ENCODE measurements around the gene DENND1A. TPM values are rescaled to one million over a fixed set of nuclear protein-coding genes. Genes with fewer than 3 reads are reported as not detected.

DENND1A gene
- total and polyA plus RNA-seq, 2 experiments from 2014 or later = 13.1 to 28.7 TPM

DNA sequence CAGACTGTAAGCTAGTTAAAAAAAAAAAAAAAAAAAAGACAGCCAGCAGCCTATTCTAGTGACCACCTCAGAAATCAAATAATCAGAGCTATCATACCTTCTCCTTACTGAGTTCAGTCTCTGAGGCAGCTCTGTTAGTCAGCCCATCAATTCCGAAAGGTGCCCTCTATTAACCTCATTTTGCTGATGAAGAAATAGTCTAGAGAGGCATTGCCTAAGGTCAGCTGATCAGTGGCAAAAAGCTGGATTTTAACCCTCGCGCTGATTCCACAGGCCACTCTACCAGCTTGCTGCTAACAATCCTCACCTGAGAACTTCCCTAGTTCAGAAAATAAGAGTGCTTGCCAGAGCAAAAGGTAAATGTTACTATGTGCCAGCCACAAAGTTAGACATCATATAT, 172.0 kb downstream of the DENND1A start (continued):
- TF ChIP-seq, protein P1, sequence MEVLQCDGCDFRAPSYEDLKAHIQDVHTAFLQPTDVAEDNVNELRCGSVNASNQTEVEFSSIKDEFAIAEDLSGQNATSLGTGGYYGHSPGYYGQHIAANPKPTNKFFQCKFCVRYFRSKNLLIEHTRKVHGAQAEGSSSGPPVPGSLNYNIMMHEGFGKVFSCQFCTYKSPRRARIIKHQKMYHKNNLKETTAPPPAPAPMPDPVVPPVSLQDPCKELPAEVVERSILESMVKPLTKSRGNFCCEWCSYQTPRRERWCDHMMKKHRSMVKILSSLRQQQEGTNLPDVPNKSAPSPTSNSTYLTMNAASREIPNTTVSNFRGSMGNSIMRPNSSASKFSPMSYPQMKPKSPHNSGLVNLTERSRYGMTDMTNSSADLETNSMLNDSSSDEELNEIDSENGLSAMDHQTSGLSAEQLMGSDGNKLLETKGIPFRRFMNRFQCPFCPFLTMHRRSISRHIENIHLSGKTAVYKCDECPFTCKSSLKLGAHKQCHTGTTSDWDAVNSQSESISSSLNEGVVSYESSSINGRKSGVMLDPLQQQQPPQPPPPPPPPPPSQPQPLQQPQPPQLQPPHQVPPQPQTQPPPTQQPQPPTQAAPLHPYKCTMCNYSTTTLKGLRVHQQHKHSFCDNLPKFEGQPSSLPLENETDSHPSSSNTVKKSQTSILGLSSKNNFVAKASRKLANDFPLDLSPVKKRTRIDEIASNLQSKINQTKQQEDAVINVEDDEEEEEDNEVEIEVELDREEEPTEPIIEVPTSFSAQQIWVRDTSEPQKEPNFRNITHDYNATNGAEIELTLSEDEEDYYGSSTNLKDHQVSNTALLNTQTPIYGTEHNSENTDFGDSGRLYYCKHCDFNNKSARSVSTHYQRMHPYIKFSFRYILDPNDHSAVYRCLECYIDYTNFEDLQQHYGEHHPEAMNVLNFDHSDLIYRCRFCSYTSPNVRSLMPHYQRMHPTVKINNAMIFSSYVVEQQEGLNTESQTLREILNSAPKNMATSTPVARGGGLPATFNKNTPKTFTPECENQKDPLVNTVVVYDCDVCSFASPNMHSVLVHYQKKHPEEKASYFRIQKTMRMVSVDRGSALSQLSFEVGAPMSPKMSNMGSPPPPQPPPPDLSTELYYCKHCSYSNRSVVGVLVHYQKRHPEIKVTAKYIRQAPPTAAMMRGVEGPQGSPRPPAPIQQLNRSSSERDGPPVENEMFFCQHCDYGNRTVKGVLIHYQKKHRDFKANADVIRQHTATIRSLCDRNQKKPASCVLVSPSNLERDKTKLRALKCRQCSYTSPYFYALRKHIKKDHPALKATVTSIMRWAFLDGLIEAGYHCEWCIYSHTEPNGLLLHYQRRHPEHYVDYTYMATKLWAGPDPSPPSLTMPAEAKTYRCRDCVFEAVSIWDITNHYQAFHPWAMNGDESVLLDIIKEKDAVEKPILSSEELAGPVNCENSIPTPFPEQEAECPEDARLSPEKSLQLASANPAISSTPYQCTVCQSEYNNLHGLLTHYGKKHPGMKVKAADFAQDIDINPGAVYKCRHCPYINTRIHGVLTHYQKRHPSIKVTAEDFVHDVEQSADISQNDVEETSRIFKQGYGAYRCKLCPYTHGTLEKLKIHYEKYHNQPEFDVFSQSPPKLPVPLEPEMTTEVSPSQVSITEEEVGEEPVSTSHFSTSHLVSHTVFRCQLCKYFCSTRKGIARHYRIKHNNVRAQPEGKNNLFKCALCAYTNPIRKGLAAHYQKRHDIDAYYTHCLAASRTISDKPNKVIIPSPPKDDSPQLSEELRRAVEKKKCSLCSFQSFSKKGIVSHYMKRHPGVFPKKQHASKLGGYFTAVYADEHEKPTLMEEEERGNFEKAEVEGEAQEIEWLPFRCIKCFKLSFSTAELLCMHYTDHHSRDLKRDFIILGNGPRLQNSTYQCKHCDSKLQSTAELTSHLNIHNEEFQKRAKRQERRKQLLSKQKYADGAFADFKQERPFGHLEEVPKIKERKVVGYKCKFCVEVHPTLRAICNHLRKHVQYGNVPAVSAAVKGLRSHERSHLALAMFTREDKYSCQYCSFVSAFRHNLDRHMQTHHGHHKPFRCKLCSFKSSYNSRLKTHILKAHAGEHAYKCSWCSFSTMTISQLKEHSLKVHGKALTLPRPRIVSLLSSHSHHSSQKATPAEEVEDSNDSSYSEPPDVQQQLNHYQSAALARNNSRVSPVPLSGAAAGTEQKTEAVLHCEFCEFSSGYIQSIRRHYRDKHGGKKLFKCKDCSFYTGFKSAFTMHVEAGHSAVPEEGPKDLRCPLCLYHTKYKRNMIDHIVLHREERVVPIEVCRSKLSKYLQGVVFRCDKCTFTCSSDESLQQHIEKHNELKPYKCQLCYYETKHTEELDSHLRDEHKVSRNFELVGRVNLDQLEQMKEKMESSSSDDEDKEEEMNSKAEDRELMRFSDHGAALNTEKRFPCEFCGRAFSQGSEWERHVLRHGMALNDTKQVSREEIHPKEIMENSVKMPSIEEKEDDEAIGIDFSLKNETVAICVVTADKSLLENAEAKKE (CRISPR knock-in tag; IDR thresholded peaks at IDR 0.05) = no peak
- TF ChIP-seq, protein P2, sequence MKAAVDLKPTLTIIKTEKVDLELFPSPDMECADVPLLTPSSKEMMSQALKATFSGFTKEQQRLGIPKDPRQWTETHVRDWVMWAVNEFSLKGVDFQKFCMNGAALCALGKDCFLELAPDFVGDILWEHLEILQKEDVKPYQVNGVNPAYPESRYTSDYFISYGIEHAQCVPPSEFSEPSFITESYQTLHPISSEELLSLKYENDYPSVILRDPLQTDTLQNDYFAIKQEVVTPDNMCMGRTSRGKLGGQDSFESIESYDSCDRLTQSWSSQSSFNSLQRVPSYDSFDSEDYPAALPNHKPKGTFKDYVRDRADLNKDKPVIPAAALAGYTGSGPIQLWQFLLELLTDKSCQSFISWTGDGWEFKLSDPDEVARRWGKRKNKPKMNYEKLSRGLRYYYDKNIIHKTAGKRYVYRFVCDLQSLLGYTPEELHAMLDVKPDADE (IDR thresholded peaks at IDR 0.05) = no peak
- TF ChIP-seq ZNF114 (CRISPR knock-in tag; IDR thresholded peaks at IDR 0.05) (no peak), POLR2AphosphoS5 (IDR thresholded peaks at IDR 0.05; ENCODE audit: low read depth) (no peak), JUNB (IDR thresholded peaks at IDR 0.05; ENCODE audit: unreplicated experiment) (no peak), EZH2phosphoT487 (IDR thresholded peaks at IDR 0.05; ENCODE audit: unreplicated experiment) (no peak)
- TF ChIP-seq, protein P3, sequence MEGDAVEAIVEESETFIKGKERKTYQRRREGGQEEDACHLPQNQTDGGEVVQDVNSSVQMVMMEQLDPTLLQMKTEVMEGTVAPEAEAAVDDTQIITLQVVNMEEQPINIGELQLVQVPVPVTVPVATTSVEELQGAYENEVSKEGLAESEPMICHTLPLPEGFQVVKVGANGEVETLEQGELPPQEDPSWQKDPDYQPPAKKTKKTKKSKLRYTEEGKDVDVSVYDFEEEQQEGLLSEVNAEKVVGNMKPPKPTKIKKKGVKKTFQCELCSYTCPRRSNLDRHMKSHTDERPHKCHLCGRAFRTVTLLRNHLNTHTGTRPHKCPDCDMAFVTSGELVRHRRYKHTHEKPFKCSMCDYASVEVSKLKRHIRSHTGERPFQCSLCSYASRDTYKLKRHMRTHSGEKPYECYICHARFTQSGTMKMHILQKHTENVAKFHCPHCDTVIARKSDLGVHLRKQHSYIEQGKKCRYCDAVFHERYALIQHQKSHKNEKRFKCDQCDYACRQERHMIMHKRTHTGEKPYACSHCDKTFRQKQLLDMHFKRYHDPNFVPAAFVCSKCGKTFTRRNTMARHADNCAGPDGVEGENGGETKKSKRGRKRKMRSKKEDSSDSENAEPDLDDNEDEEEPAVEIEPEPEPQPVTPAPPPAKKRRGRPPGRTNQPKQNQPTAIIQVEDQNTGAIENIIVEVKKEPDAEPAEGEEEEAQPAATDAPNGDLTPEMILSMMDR (conservative IDR thresholded peaks at IDR 0.05; ENCODE audit: low read depth in 2 of 2) = no peak

DNA sequence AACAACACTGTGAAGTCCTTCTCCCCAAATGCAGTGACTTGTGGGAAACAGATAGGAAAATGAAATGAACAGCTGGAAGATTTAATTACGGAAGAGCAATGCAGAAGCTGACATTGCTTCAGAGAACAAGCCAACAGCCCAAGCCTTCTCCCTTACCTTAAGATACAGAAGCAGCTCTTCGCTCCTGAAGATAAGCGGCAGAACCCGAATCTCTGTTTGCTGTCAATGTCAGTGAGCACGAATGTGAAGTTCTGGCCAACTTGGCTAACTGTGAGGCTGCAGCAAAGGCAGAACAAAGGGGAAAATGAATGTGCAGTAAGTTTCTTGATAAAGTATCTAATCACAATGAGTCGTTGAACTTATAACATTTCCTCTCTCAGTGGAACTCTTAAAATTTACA, 172.4 kb downstream of the DENND1A start:
- H3K36me3 Mint-ChIP-seq (ENCODE audit: low read depth) = no peaks in the 10 kb centered on the region
- TF ChIP-seq ZNF331 (CRISPR knock-in tag; IDR thresholded peaks at IDR 0.05; ENCODE audit: low read depth) (no peak), ZNF114 (CRISPR knock-in tag; IDR thresholded peaks at IDR 0.05) (no peak), NANOG (IDR thresholded peaks at IDR 0.05; ENCODE audit: borderline replicate concordance) (no peak), POLR2AphosphoS5 (IDR thresholded peaks at IDR 0.05; ENCODE audit: low read depth) (no peak), JUNB (IDR thresholded peaks at IDR 0.05; ENCODE audit: unreplicated experiment) (no peak)
- TF ChIP-seq, protein P4, sequence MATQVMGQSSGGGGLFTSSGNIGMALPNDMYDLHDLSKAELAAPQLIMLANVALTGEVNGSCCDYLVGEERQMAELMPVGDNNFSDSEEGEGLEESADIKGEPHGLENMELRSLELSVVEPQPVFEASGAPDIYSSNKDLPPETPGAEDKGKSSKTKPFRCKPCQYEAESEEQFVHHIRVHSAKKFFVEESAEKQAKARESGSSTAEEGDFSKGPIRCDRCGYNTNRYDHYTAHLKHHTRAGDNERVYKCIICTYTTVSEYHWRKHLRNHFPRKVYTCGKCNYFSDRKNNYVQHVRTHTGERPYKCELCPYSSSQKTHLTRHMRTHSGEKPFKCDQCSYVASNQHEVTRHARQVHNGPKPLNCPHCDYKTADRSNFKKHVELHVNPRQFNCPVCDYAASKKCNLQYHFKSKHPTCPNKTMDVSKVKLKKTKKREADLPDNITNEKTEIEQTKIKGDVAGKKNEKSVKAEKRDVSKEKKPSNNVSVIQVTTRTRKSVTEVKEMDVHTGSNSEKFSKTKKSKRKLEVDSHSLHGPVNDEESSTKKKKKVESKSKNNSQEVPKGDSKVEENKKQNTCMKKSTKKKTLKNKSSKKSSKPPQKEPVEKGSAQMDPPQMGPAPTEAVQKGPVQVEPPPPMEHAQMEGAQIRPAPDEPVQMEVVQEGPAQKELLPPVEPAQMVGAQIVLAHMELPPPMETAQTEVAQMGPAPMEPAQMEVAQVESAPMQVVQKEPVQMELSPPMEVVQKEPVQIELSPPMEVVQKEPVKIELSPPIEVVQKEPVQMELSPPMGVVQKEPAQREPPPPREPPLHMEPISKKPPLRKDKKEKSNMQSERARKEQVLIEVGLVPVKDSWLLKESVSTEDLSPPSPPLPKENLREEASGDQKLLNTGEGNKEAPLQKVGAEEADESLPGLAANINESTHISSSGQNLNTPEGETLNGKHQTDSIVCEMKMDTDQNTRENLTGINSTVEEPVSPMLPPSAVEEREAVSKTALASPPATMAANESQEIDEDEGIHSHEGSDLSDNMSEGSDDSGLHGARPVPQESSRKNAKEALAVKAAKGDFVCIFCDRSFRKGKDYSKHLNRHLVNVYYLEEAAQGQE (IDR thresholded peaks at IDR 0.05; ENCODE audit: unreplicated experiment) = no peak
- TF ChIP-seq, protein P2 (IDR thresholded peaks at IDR 0.05) = no peak

More for the DNA sequence above, 172.4 kb downstream of the DENND1A start:
- H3K9me2 ChIP-seq (ENCODE audit: insufficient read depth) = no peaks in the 10 kb centered on the region
- no peak overlapping the region for H3K4me3 ChIP-seq
- no peak overlapping the region for H3K4me2 ChIP-seq
- H4K20me1 ChIP-seq (replicated peaks; ENCODE audit: insufficient read depth) = no peaks in the 10 kb centered on the region
- Mint-ChIP-seq H3K9me3 (no peaks in the 10 kb centered on the region), H3K4me3 (no peak overlapping the region), H3K27me3 (ENCODE audit: insufficient read depth, low read depth, poor library complexity) (peaks cover 5% of the 10 kb centered on the region), H3K27ac (no peak overlapping the region), H3K4me1 (peaks cover 18% of the 10 kb centered on the region)
- ATAC-seq (no peak), DNase-seq (ENCODE audit: low spot score) (no peak)
- no peaks in the 10 kb centered on the region for H3K79me2 ChIP-seq (replicated peaks; ENCODE audit: insufficient read depth)
- H2AFZ ChIP-seq = no peak overlapping the region
- H3K36me3 ChIP-seq (ENCODE audit: insufficient read depth) = no peaks in the 10 kb centered on the region
- no peaks in the 10 kb centered on the region for H3K27me3 ChIP-seq (ENCODE audit: insufficient read depth)
- no peak overlapping the region for H3K27ac ChIP-seq (ENCODE audit: low read depth)
- peaks cover 24% of the 10 kb centered on the region for H3K4me1 ChIP-seq (ENCODE audit: insufficient read depth)
- H3F3A ChIP-seq (replicated peaks; ENCODE audit: low read depth) = no peaks in the 10 kb centered on the region
